D721Med (cell line): ENCODE results near the gene PITPNC1.

ENCODE experiments used
- DNase-seq: peaks from one replicate; pipeline ENCODE4 v3.0.0; 2011; ENCODE audit warnings: low spot score; ENCODE audit not compliant: insufficient read length
- FAIRE-seq: peaks from 2 replicates; lab custom pipeline; 2011; peaks lifted over from hg19 to GRCh38; lab: Jason Lieb, UNC
- CTCF ChIP-seq: IDR thresholded peaks from 2 replicates; pipeline ENCODE4 v1.5.1; 2012; ENCODE audit warnings: mild to moderate bottlenecking, control low read depth; ENCODE audit not compliant: insufficient read depth; ENCODE audit errors: missing control alignments

PITPNC1 gene

GRCh38 chr17:67521775-67522069, 144.6 kb downstream of the PITPNC1 start:
- FAIRE-seq: no peak
- TF ChIP-seq CTCF: no peak
- DNase-seq: no peak

GRCh38 chr17:67523101-67523500, 146.0 kb downstream of the PITPNC1 start:
- no peak for TF ChIP-seq CTCF
- FAIRE-seq: no peak

GRCh38 chr17:67525239-67526135, 148.4 kb downstream of the PITPNC1 start:
- FAIRE-seq (no peak), DNase-seq (no peak)
- no peak for TF ChIP-seq CTCF

More at GRCh38 chr17:67523101-67523500, 146.0 kb downstream of the PITPNC1 start:
- DNase-seq: no peak

GRCh38 chr17:67526700-67527099, 149.6 kb downstream of the PITPNC1 start:
- no peak for FAIRE-seq
- no peak for DNase-seq
- TF ChIP-seq CTCF: no peak

GRCh38 chr17:67528751-67529436, 151.8 kb downstream of the PITPNC1 start:
- FAIRE-seq (no peak), DNase-seq (no peak)
- TF ChIP-seq CTCF: no peak

- no peak for TF ChIP-seq CTCF
- no peak for DNase-seq
- FAIRE-seq: no peak
Observed at GRCh38 chr17:67531291-67531690, 154.2 kb downstream of the PITPNC1 start.
